Fibroblast of peridontal ligament (primary cell): Measurements from ENCODE around the gene HOXC13.

ENCODE experiments used
- DNase-seq: peaks from one replicate; pipeline ENCODE4 v3.0.0-alpha.2; 2010; ENCODE audit errors: extremely low read depth

Gene HOXC13

DNA sequence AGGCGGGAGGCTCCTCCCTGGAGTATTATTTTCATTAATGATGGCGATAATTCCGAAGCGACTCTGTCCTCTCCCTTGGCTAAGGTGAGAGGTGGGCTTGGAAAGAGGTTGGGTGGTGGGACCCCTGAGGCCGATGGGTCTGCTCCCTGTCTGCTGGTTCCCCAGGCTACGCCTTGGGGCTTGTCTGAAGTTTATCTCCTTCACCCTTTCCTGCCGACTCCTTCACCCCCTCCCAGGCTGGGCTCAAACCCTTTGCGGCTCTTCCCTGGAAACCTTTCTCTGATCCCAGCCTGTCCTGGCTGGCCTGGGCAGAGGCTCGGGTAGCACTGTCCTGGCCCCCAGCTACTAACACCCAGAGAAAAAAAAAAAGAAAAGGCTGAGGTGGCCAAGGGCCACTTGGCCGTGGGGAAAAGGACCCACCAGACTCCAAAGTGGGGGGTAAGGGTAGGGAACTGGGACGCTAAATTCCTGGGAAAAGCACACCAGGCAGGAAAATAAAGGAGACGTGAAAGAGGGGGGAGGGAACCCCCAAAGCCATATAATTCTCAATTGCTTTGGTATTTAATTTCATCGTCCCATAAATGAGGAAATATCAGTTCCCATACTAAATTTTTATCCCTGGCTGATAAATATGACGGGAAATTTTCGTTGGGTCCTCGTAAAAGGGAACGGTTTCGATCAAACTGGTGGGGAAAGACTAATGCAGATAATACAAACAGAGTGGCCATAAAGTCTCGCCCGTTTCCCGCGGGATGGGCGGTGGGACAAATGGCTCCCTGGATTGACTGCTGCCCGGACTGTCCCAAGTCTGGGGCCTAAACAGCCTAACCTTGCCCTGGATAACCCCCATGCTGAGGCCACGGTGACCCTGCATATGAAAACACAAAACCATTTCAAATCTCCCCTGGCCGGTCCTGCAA lies 44.3 kb downstream of the HOXC13 start:
- no peak for DNase-seq

DNA sequence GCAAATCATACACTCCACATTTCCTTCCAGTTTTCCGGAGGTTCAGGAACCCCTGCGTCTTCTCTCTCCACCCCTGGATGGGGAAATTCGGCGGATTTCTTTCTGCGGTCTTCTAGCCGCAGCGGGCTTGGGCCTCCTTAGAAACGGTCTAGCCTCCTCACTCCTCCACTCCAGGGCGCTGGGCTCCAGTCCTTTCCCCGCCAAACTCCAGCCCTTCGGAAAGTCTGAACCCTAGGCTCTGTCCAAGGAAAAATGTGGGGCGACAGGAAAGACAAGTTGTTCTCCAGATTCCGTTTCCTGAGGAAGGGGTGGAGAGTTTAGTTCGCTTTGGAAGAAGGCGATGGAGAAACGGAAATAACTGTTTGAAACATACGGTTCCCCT lies 44.9 kb downstream of the HOXC13 start:
- DNase-seq = no peak

- no peak for DNase-seq
Observed at GRCh38 chr12:53983950-53984572, 45.4 kb downstream of the HOXC13 start.

- DNase-seq = peak; percentile 27
Observed at GRCh38 chr12:53984901-53985691, 46.5 kb downstream of the HOXC13 start, which contains the start of gene HOXC10. Gene HOXC10, plus strand, starts transcription at chr12:53985146. Its CDS starts 114 bp downstream, at chr12:53985260.

DNA sequence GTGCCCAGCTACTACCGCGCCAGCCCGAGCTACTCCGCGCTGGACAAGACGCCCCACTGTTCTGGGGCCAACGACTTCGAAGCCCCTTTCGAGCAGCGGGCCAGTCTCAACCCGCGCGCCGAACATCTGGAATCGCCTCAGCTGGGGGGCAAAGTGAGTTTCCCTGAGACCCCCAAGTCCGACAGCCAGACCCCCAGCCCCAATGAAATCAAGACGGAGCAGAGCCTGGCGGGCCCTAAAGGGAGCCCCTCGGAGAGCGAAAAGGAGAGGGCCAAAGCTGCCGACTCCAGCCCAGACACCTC lies 47.0 kb downstream of the HOXC13 start:
- no peak for DNase-seq

DNA sequence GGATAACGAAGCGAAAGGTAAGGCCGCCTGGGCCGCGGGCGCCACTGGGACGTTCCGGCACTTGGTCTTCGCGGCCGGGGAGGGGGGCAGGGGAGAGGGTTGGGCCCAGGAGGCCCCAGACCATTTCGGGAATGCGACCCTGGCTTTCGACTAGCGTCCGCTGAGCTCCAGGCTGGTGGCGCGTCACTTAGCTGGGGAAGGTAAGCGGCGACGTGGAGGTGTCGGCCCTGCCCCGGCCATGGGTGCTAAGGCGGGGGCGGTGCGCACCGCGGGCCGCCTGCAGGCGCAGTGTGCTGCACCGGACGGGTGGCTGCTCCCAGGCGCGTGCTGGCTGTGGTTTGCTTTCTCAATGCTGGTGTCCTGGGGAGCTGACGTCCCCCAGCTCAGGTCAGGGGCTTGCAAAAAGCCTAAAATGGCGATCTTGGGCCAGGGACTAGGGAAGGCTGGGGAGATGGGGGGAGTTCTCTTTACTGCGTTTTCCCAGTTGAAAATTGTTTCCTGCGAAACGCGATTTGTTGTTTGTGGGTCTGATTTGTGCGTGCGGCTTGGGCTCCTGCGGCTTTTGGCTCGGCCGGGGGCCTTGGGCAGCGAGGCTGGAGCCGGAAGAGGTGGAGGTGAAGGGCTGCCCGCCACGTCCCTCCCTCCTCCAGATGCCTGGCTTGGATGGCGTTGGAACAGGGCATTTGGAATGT lies 47.5 kb downstream of the HOXC13 start:
- no peak for DNase-seq

DNA sequence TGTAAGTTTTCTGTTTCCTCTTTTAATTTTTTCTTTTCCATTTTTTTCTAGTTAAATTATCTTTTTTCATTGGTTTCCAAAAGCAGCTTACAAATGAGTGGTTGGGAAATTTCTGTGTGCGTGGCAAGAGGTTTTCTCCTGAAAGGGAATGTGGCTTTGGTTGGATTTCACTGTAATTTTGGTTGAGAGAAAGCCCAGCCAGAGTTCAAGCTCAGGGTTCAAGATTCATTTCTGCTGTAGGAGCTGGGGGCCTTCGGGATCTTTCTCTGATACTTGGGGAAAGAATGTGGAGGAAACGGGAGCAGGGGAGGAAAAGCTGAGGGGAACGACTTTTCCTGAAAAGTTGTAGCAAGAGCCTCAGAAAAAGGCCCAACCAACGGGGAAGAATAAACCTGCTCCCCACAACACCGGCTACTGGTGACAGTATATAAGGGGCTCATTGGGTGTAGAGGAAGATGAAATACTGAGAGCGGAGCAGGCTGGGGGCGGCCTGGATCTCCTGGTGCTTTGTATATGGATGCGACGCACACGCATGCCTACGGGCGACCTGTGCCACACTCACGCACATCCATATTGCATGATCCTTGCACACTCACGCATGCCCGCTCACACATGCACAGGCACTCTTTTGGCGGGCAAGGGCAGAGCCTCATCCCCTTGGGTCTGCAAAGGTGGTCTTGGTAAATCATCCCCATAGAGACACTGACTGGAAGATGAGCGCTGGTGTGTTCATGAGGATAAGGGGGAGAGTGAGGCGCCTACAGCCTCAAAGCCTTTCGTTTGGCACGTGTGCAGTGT lies 48.3 kb downstream of the HOXC13 start:
- no peak for DNase-seq

- DNase-seq = no peak
Observed at GRCh38 chr12:53987787-53988230, 49.2 kb downstream of the HOXC13 start.

DNA sequence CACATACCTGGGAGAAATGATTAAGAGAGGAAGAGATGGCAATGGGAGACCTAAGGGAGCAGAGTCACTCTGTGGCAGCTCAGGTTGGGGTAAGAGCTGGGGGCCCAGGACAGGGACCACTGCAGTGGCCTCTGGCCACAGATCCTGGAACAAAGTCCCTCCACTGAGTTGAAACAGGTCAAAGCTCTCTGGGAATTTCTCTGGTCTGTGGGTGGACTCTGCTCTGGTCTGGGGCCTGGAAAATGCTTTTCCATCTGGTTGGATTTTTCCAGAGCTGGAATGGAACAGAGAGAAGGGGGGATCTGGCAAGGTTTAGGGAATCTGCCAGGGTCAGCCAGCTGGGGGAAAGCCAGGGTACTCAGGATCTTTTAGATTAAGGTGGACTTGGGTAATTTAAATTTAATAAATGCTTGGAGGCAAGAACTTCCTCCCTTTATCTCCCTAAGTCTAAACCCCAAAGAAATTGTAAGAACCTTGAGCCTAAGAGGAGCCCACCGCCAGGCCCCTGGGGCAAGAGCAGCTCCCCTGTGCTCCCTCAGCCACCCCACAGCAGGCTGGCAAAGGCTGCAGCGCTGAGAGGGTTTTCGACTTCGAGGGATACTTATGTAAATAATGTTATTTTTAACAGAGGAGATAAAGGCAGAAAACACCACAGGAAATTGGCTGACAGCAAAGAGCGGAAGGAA lies 50.1 kb downstream of the HOXC13 start:
- no peak for DNase-seq

DNA sequence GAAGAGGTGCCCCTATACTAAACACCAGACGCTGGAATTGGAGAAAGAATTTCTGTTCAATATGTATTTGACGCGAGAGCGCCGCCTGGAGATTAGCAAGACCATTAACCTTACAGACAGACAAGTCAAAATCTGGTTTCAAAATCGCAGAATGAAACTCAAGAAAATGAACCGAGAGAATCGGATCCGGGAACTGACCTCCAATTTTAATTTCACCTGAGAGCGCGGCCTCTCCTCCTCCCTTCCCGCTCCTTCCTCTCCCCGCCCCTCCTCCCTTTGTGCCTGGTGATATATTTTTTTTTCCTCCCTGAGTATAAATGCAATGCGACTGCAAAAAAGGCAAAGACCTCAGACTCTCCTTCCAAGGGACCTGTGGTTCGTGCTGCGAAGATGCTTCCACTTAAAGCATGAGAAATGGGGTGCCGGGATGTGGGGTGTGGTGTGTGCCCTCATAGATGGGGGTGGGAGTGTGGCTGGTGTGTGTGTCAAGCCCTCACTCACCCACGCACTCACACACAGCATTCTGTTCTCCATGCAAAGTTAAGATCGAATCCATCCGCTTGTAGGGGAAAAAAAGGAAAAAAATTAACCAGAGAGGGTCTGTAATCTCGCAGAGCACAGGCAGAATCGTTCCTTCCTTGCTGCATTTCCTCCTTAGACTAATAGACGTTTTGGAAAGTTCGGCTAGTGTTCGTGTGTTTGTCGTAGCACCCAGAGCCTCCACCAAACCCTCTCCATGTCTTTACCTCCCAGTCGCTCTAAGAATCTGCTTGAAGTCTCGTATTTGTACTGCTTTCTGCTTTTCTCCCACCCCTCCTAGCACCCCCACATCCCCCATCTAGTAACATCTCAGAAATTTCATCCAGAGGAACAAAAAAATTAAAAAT lies 50.8 kb downstream of the HOXC13 start:
- peak; percentile 15 for DNase-seq

- no peak for DNase-seq
Observed at GRCh38 chr12:53990311-53991076, 51.9 kb downstream of the HOXC13 start.

GRCh38 chr12:53991077-53991460 lies 52.4 kb downstream of the HOXC13 start:
- no peak for DNase-seq

DNA sequence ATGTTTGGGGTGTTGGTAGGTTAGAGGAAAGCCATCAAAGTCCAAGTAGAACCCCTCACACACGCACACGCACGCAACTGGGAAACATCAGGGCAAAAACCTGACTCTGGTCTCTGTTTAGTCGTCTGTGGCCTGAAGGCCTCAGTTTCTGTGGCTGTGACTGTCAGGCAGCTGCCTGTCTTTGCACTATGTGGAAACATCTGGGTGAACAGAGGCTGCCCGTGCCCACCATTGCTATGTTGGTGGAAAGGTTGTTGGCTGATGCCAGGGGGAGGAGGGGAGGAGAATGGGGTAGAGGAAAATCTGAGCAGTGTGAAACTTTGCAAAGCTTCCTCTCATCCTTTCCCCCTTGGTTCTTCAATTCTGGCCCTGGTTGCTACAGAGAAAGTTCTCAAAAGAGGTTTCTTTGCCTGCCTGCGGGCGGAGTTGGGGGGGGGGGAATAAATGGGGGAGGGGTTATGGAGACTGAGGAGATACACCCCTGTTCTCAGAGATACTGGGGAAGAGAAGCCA lies 53.8 kb downstream of the HOXC13 start:
- no peak for DNase-seq

DNA sequence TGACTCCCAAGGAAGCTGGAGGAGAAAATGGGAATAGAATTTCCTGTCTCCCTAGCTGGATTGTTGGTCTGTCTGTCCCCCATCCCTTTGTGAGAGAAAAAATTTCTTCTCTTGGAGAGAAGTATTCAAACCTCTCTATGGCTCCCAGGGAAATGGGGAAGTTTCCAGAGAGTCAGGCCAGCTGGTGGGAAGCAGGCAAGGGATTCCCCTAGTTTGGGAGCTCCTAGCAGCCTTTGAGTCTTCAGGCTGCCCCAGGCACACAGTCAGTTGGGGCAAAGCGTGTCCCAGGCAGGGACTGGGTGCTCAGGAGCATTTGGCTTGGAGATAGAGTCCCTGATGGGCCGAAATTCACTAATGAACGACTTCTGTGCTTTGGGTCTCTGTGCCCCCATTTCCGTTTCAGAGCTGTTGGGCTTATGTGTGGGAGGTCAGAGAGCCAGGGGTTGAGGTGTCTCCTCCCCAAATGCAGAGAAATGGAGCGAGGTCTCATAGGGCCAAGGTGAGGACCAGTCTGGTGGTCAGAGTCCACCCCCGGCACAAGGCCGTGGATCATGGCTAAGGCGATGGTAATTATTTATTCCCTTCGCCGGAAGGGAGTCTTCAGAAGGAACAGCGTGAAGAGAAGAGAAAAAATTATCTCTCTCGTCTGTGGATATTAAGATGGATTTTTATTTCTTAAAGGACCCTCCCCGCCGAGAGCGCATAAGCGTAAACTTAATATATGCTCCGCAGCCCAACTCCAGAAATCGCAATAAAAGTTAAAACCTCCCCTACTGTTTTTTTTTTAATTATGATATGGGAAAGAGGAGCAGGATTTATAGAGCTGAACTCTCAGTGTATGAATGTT lies 54.8 kb downstream of the HOXC13 start:
- no peak for DNase-seq

- no peak for DNase-seq
Observed at GRCh38 chr12:53994009-53994263, 55.3 kb downstream of the HOXC13 start.

DNA sequence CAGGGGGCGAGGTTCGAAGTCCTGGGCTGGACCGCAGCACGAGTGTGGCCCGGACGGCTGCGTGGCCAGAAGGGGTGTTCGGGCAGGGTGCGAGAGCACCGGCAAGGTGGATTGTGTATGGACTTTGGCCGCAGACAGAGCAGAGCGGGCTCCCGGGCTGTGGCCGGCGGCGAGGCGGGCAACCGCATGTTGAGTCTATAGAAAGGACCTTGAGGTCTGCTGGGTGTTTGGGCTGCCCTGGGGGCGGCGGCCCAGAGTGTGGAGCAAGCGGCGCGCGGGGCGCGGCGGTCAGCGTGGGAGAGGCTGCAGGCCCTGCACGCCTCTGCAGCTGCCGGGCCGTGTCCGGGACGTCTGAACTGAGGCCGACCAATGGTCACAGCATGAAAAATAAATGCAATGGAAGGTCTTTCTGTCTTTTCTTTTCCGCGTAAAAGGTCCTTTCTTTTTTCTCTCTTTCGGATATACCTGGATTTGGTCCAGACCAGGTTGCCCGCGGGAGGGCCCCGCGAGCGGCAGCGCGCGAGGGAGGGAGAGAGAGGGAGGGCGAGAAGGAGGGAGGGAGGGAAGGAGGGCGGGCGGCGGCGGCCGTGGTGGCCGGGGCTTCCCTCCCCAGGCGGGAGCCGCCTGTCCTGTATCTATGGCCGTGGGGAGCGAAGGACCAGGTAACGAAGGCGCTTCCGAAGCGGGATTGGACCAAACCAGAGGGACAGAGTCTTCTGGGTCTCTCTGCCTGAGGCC lies 55.8 kb downstream of the HOXC13 start:
- DNase-seq = no peak

DNA sequence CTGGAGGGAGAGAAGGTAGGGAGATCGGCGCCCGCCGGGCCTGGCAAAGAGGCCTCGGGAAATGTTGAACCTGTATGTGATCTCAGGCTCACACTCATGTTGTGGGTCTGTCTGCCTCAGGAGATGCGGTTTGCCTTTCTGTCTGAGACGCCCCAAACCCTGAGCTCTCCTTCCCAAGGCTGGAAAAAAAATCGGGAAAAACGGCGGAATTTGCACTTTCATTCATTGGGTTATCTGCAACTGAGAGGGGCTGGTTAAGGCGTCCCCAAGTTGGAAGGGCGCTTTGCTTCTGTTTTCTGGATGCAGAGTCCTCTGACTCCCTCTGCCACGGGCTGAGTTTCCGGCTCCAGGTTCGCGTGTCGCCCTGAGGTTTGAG lies 56.4 kb downstream of the HOXC13 start:
- no peak for DNase-seq
